T-helper 1 cell treated with Interleukin-12 subunit alpha and Interleukin-12 subunit beta and Interleukin-4 antibody, amounts not matched to agents 30 μg/mL and 1 μg/mL, for 36 hours (primary cell): Measurements from ENCODE around the gene TENM3.

Source experiments
- H3K27ac Mint-ChIP-seq: one replicate; pipeline ENCODE4 v1.8.0; 2021; ENCODE audit warnings: mild to moderate bottlenecking, mixed read lengths
- H3K27me3 Mint-ChIP-seq: one replicate; pipeline ENCODE4 v1.8.0; 2021; ENCODE audit warnings: low read depth, mixed read lengths
- H3K36me3 Mint-ChIP-seq: one replicate; pipeline ENCODE4 v1.8.0; 2021; ENCODE audit warnings: low read depth, mixed read lengths
- H3K4me1 Mint-ChIP-seq: one replicate; pipeline ENCODE4 v1.8.0; 2021; ENCODE audit warnings: low read depth, mixed read lengths
- H3K4me3 Mint-ChIP-seq: one replicate; pipeline ENCODE4 v1.8.0; 2021; ENCODE audit warnings: mild to moderate bottlenecking, moderate library complexity, mixed read lengths
- H3K9me3 Mint-ChIP-seq: one replicate; pipeline ENCODE4 v1.8.0; 2021; ENCODE audit warnings: mixed read lengths

The TENM3 gene

DNA sequence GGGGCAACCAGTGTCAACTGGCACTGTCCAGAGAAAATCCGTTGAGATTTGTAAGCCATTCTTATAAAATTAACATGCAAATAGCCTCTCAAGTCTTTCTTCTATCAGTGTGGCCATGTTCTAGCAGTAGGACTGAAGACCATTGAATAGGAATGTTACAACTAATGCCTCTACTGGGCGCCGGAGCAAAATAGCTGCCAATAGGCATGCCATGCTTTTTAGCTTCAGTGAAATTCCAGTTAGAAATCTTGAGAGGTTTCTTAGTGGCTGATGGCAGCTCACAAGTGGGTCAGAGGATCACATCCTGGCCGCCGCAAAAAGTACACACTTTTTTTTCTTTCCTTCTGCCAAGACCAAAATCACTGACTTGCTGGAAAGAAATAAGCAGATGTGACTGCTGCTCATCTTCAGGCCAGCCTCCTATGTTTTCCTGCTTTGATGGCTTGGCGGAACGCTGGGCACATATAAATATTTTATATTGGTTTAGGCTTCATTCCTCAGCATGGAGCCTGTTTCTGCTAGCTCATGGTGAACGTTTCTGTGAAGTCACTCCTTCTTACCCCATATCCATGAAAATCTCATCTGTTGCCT lies 293.1 kb downstream of the TENM3 start:
- Mint-ChIP-seq H3K36me3 (no peaks in the 10 kb centered on the region), H3K27ac (no peak overlapping the region), H3K27me3 (no peaks in the 10 kb centered on the region), H3K4me1 (no peaks in the 10 kb centered on the region), H3K4me3 (no peak overlapping the region), H3K9me3 (no peaks in the 10 kb centered on the region)

DNA sequence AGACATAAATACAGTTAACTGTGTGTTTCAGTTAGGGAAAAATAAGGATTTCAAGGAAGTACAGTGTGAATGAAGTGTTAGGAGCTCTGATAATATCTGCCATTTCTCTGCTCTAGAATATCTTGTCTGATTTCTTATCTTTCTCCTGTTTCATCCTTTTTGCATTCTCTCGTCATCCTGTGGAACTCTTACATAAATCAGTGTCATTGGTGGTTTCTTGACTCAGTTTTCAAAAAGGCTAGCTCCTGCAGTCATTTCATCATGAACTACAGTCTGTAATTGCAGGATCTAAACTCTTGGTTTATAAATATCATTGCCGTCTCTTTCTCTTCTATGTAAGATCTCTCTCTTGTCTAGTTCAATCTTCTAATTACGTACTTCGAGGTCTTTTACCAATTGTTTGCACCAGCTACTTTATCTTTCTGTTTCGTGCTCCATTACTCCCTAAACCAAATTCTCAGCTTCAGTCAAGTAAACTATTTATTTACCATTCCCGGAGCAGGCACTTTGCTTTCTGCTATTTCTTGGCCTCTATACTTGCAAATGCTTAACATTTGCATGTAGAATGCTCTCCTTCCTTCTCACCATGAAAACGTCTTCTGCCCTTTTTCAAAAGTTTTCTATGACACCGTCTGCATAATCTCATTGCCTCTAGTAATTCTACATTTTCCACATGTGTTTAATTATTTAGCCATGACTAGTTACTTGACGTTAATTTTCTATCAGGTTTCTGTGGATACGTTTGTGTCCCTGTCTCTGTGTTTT lies 294.0 kb downstream of the TENM3 start:
- H3K4me1 Mint-ChIP-seq, result no peaks in the 10 kb centered on the region
- no peak overlapping the region for H3K27ac Mint-ChIP-seq
- H3K9me3 Mint-ChIP-seq, result no peaks in the 10 kb centered on the region
- H3K4me3 Mint-ChIP-seq, result no peak overlapping the region
- H3K36me3 Mint-ChIP-seq, result no peaks in the 10 kb centered on the region
- no peaks in the 10 kb centered on the region for H3K27me3 Mint-ChIP-seq

DNA sequence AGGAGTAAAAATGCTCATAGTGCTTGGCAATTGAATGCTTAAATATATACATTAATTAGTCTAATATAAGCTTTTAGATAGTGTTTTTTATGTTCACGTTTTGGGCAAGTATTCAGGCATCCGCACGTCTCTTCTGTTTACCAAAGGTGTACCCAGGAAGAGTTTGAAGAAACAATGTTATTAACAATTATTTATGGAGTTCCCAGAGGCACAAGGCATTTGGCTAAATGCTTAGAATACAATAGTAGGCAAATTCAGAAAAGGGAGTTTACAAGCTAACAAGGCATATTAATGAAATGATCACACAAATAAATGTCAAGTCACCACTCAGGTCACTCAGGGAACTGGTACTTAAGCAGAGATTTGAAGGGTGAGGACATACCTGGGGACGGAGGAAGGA lies 294.8 kb downstream of the TENM3 start:
- H3K36me3 Mint-ChIP-seq, result no peaks in the 10 kb centered on the region
- no peaks in the 10 kb centered on the region for H3K4me1 Mint-ChIP-seq

DNA sequence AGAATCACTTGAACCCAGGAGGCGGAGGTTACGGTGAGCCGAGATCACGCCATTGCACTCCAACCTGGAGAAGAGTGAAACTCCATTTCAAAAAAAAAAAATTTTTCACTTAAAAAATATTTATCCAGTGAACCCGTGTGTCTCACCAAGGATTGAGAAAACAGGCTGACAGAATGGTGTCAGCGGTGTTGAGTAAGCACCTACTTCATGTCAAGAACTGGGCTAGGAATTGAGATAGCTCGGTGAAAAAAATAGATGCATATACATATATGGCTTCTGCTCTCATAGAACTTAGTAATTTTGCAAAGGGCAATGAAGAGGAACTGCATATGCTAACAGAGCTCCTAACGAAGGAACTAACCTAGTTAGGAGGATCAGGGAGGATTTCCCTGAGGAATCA lies 297.3 kb downstream of the TENM3 start:
- Mint-ChIP-seq H3K4me1 (no peaks in the 10 kb centered on the region), H3K9me3 (no peaks in the 10 kb centered on the region), H3K27ac (no peak overlapping the region), H3K27me3 (no peaks in the 10 kb centered on the region), H3K4me3 (no peak overlapping the region), H3K36me3 (no peaks in the 10 kb centered on the region)

More for the DNA sequence above, 294.8 kb downstream of the TENM3 start:
- Mint-ChIP-seq H3K27me3 (no peaks in the 10 kb centered on the region), H3K4me3 (no peak overlapping the region), H3K27ac (no peak overlapping the region), H3K9me3 (no peaks in the 10 kb centered on the region)

DNA sequence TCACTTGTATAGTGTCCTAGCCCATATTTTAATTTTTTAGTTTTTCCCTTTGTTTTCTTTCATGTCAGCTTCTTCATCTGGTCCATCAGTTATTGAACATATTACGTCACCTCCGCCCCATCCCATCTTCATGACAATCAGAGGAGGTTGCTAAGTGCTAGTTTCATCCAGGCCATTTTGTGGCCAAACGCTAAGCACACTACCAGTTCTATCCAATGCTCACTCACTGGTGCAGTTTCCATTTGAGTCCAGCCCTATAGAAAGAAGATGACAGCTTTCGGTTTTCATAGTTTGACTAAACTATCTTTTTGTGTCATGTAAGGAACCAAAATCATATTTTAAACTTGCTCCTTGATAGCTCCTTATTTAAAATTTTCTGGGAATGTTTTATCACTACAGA lies 304.2 kb downstream of the TENM3 start:
- no peaks in the 10 kb centered on the region for H3K4me1 Mint-ChIP-seq
- H3K27me3 Mint-ChIP-seq, result no peaks in the 10 kb centered on the region
- H3K27ac Mint-ChIP-seq, result no peak overlapping the region
- no peaks in the 10 kb centered on the region for H3K9me3 Mint-ChIP-seq
- H3K36me3 Mint-ChIP-seq, result no peaks in the 10 kb centered on the region
- H3K4me3 Mint-ChIP-seq, result no peak overlapping the region

DNA sequence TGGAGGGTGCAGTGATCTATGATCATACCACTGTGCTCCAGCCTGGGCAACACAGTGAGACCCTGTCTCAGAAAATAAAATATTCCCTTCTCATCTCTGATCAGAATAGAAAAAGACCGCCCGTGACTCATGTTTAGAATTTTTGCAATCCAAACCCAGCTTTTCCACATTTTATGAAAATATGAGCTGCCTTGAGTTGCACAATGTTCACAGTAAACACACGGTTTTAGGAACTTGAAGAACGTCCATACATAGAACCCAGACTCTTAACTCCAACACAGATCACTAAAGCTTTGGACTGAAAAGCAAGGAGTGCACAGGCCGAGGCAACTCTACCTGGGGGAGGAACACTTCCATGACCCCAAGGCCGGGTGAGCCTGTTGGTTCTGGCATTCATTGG lies 305.0 kb downstream of the TENM3 start:
- Mint-ChIP-seq H3K27me3 (no peaks in the 10 kb centered on the region), H3K36me3 (no peaks in the 10 kb centered on the region), H3K27ac (no peak overlapping the region), H3K4me1 (no peaks in the 10 kb centered on the region), H3K9me3 (no peaks in the 10 kb centered on the region), H3K4me3 (no peak overlapping the region)

DNA sequence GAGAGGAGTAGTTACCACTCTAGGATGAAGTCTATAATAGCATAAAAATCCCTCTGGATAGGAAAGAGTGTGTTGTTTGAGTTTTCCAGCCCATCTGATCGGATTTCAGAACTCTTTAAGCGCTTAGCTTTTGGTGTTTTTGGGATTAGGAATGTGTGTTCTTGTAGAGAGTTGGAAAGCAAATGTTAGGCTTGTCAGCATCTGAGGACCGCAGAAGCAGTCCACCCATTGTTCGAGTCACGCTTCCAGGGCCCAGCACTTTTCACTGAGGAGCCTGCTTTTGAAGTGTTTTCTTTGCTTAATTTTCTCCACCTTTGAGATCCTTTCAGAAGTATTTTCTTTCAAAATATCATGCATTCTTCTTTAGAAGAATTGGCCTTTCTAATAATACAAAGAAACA lies 306.2 kb downstream of the TENM3 start:
- no peaks in the 10 kb centered on the region for H3K4me1 Mint-ChIP-seq
- no peaks in the 10 kb centered on the region for H3K36me3 Mint-ChIP-seq
- peaks cover 4% of the 10 kb centered on the region for H3K27me3 Mint-ChIP-seq
- no peak overlapping the region for H3K27ac Mint-ChIP-seq
- H3K4me3 Mint-ChIP-seq, result no peak overlapping the region
- H3K9me3 Mint-ChIP-seq, result no peaks in the 10 kb centered on the region

DNA sequence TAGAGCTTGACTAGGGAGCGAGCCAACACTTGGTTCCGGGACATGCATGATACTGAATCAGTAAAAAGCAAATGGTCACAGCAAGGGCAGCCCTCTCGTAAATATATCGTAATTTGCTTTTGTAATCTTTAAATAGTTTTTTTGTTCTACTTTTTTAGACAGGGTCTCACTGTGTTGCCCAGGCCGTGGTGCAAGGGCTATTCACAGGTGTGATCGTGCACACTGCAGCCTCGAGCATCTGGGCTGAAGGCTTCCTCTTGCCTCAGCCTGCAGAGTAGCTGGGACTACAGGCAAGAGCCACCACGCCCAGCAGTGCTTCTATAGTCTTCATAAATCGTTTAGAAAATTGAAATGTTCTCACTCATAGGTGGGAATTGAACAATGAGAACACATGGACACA lies 309.7 kb downstream of the TENM3 start:
- Mint-ChIP-seq H3K36me3 (no peaks in the 10 kb centered on the region), H3K4me1 (no peaks in the 10 kb centered on the region), H3K27ac (no peak overlapping the region)

DNA sequence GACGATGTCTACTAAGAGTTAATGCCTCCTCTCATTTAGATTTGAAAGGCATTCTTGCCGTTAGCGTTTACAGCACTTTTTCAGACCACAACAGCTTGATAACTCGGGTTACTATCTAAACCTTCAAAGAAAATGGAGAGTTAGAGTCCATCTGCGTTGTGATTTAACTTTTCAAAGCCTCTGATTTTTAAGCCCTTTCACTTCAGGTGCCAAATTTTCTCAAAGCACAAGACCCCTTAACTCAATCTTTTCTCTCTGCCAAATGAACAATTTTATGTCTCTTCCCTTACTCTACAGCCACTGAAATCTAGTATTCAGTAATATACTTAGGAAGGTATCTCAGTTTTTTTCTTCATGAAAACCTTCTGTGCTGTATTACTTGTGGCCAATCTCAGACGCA lies 310.5 kb downstream of the TENM3 start:
- H3K9me3 Mint-ChIP-seq, result no peaks in the 10 kb centered on the region
- H3K27me3 Mint-ChIP-seq, result peaks cover 9% of the 10 kb centered on the region
- no peaks in the 10 kb centered on the region for H3K4me1 Mint-ChIP-seq
- no peaks in the 10 kb centered on the region for H3K36me3 Mint-ChIP-seq
- H3K27ac Mint-ChIP-seq, result no peak overlapping the region
- no peak overlapping the region for H3K4me3 Mint-ChIP-seq

More for the DNA sequence above, 309.7 kb downstream of the TENM3 start:
- Mint-ChIP-seq H3K4me3 (no peak overlapping the region), H3K27me3 (peaks cover 8% of the 10 kb centered on the region), H3K9me3 (no peaks in the 10 kb centered on the region)

DNA sequence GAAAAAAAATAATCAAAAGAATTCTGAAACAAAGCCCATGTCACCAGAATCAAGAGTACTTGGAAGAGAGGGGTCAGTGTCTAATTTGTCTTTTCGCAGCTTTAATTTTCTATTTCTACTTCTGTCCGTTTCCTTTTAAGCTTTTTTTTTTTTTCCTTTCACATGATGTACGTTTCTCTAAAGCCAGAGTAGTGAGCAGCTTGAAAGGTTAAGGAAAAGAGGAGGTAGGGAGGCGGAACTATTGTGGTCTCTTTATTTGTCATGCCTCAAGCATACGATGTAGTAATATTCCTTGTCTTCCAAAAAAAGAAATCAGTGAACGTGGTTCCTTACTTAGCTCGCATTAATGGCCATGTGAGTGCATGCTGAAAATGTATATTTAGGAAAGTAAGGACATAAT lies 311.5 kb downstream of the TENM3 start:
- H3K27ac Mint-ChIP-seq, result no peak overlapping the region
- H3K27me3 Mint-ChIP-seq, result peaks cover 9% of the 10 kb centered on the region
- H3K4me3 Mint-ChIP-seq, result no peak overlapping the region
- H3K4me1 Mint-ChIP-seq, result no peaks in the 10 kb centered on the region
- H3K9me3 Mint-ChIP-seq, result no peaks in the 10 kb centered on the region
- H3K36me3 Mint-ChIP-seq, result no peaks in the 10 kb centered on the region

DNA sequence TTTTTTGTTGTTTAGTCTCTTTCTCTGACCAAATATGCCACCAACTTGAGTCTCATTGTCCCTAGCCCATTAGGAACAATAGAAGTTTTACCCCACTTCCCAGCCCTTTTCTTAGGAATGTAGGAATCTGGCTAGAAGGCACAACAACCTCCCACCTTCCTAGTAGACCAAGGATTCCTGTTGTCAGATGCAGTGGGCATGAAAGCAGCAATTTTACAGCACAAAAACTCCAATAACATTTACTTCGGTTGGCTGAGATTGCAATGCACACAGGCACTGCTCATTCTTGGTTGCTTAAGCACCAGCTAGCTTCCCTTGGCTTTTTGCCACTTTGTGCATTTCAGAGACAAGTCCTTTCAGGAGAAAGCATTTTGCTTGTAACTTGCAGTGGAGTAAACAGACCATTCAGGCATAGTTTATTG lies 312.8 kb downstream of the TENM3 start:
- Mint-ChIP-seq H3K36me3 (no peaks in the 10 kb centered on the region), H3K4me3 (no peak overlapping the region), H3K4me1 (no peaks in the 10 kb centered on the region), H3K27ac (no peak overlapping the region), H3K27me3 (peaks cover 9% of the 10 kb centered on the region), H3K9me3 (no peaks in the 10 kb centered on the region)

DNA sequence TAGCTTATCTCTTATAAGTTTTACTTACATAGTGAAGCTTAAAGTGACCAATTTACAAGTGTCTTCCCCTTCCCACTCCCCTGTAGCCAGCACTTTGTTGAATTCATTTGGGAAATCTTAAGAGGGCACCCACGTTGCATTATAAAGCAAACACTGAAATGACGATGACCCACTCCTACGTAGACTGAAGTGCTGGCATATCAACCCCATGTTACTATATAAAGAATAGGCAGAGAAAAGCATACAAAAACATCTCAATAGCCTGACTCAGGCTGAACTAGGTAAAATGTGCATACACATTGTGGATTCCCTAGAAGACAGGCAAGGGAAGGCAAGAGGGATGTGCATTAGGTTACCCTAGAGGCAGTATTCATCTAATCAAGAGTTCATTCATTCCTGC lies 313.4 kb downstream of the TENM3 start:
- Mint-ChIP-seq H3K27ac (no peak overlapping the region), H3K27me3 (peaks cover 9% of the 10 kb centered on the region), H3K36me3 (no peaks in the 10 kb centered on the region), H3K9me3 (no peaks in the 10 kb centered on the region), H3K4me1 (no peaks in the 10 kb centered on the region), H3K4me3 (no peak overlapping the region)

DNA sequence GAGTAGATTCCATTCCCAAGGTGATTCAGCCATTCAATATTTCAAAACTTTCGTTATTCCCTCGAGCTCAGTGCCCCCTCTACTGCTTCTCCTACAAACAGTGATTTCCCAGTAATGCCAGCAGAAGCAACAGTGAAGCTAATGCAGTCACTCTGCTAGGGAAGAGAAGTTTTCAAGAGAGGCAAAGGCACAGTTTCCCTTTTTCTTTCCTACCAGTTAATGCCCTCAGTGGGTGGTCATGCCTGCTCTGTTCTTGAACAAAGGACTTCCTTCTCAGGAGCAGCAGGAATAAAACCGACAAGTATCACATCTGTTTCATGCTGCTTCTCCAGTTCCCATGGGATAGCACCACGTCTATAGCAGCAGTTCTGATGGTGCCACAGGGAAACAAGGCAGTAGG lies 317.2 kb downstream of the TENM3 start:
- Mint-ChIP-seq H3K36me3 (no peaks in the 10 kb centered on the region), H3K27me3 (peaks cover 5% of the 10 kb centered on the region), H3K9me3 (no peaks in the 10 kb centered on the region), H3K4me3 (no peak overlapping the region), H3K4me1 (no peaks in the 10 kb centered on the region), H3K27ac (no peak overlapping the region)

DNA sequence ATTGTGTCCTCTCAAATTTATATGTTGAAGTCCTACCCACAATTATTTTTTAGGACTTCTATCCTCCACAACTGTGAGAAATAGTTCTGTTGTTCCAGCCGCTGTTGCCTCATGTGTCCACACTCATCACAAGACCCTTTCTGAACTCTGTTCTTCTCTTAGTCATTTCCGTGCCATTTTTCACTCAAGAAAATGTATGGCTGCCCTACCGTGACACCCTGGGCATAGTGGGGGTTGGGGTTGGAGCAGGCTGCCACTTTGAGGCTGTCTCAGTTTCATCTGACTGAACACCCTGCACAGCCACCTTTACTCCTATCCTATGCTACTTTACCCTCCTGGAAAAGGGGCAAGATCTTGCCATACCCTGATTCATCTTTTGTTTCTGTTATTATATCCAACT lies 319.1 kb downstream of the TENM3 start:
- Mint-ChIP-seq H3K27ac (no peak overlapping the region), H3K36me3 (no peaks in the 10 kb centered on the region), H3K27me3 (peaks cover 5% of the 10 kb centered on the region), H3K4me1 (no peaks in the 10 kb centered on the region), H3K9me3 (no peaks in the 10 kb centered on the region), H3K4me3 (no peak overlapping the region)

DNA sequence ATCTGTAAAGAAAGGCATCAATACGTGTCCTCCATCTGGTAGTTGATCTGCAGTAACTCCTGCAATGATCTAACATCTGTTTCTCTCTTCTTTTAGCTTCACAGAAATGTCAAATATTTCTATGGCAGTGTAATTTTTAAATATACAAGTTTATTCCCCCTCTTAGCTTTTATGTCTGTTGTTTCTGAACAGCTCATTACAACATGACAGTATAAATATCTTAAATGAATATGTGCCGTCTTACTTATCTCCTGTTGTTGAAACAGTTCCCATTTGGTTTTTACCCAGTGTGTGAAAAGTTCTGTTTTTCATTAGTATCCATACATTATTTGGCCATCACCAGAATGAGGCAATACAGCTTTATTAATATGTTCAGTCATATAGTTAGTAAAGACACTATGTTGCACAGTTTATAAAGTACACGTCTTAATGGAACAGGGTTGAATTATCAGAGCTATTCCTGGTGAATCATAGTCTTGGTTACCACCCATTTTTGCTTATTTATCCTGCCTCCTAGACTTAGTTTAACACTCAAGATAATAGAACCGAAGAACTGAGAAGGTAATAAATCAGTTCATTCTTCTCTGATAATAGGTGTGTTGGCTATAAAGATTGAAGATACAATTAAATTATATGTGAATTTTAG lies 321.6 kb downstream of the TENM3 start:
- Mint-ChIP-seq H3K4me1 (no peaks in the 10 kb centered on the region), H3K4me3 (no peak overlapping the region), H3K9me3 (no peaks in the 10 kb centered on the region), H3K27ac (no peak overlapping the region), H3K27me3 (no peaks in the 10 kb centered on the region), H3K36me3 (no peaks in the 10 kb centered on the region)
